DND-41 (cell line): Measurements from ENCODE around the gene TMEM245.

ENCODE experiments used
- CTCF ChIP-seq: IDR thresholded peaks from 2 replicates; pipeline ENCODE4 v1.5.1; 2012; ENCODE audit warnings: borderline replicate concordance, low read length, moderate library complexity, mild to moderate bottlenecking; ENCODE audit not compliant: poor library complexity, severe bottlenecking; ENCODE audit errors: extremely low read depth
- EZH2 ChIP-seq: IDR thresholded peaks from 3 replicates; pipeline ENCODE4 v1.6.1; 2012; ENCODE audit warnings: borderline replicate concordance, low read depth, mild to moderate bottlenecking, moderate library complexity, low read length, inconsistent platforms; ENCODE audit not compliant: severe bottlenecking

DNA sequence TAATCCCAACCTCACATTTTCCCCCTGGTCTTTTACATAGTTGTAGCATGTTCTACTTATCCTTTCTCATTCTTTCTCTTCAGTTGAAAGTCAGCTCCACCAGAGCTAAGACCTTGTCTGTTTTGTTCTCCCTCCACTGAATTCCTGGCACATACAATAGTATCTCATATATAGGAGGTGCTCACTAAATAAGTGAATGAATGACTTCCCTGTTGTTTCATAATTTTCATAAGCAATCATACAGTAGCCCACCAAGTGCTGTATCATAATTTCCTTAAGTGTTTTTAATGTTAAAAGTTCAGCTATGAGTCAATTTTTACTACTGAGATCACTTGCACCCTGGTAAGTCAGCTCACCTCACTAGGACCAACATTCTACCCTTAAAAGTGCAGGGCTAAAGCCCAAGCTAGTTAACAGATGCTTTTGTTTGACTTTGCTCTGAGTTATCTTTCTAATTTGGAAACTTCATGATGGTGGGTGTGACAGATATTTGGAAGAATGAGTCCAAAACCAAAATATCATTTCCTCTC is 27.6 kb downstream of the TMEM245 start:
- TF ChIP-seq CTCF (no peak), EZH2 (no peak)
